Colonic mucosa (tissue), 4 donors: ENCODE data around the gene SPINT4. TPM values are rescaled to one million over a fixed set of nuclear protein-coding genes. Genes with fewer than 3 reads are reported as not detected.
A peak's percentile ranks its signal among the peaks of the same experiment; 100 is the strongest.
"Not testable (repeated sequence)": the region's sequence is repeated elsewhere in the genome, so short reads cannot be mapped to it uniquely, and the experiment has no call there.

Source experiments
- DNase-seq: peaks from one replicate; pipeline ENCODE4 v3.0.0-alpha.2; 2020
- H3K27ac ChIP-seq: fragments of 200-600 bp; one replicate; pipeline ENCODE4 v1.8.0; 2021
- H3K27me3 ChIP-seq: fragments of 200-600 bp; one replicate; pipeline ENCODE4 v1.8.0; 2021
- H3K36me3 ChIP-seq: fragments of 200-600 bp; one replicate; pipeline ENCODE4 v1.8.0; 2021
- H3K4me1 ChIP-seq: fragments of 200-600 bp; one replicate; pipeline ENCODE4 v1.8.0; 2021; ENCODE audit warnings: mild to moderate bottlenecking
- H3K4me3 ChIP-seq: fragments of 200-600 bp; one replicate; pipeline ENCODE4 v1.8.0; 2021
- H3K9ac ChIP-seq, 2 donors: one replicate each; pipeline ENCODE4 v1.7.0; 2013; ENCODE audit warnings: control low read depth in 2 of 2, low read depth in 2 of 2, low read length in 2 of 2
- H3K9me3 ChIP-seq: fragments of 200-600 bp; one replicate; pipeline ENCODE4 v1.8.0; 2021
- CTCF ChIP-seq: fragments of 200-600 bp; IDR thresholded peaks from one replicate; pipeline ENCODE4 v1.8.0; 2022; ENCODE audit warnings: antibody characterized with exemption, mild to moderate bottlenecking
- intact Hi-C: fragments of 100-400 bp; cut with DNase I; formaldehyde crosslinking; loops from one replicate; pipeline ENCODE4 v1.14.1; 2022
- total RNA-seq, 2 donors: library from RNA; stranded (reverse); fragmentation: NEBNext Ultra II Directional in 1 of 2; extraction: Animal tissue kit (Norgen Biotek cat#: 25700) in 1 of 2; gene quantifications; one replicate each; pipeline ENCODE4 v1.2.1, GENCODE V29; 2021
- donor health status: healthy.
- donor health status: DM: no; HTN: no; CAD: no.
- donor health status: DM: no; HTN: no; CAD: no.

The SPINT4 gene
- total RNA-seq, 2 donors from 2014 or later: not detected

GRCh38 chr20:45701104-45701503 is 21.0 kb upstream of the SPINT4 start:
- H3K9ac ChIP-seq: no peak overlapping the region
- no peaks in the 10 kb centered on the region for H3K9me3 ChIP-seq
- no peaks in the 10 kb centered on the region for H3K36me3 ChIP-seq
- H3K4me3 ChIP-seq: no peak overlapping the region
- no peak overlapping the region for H3K27ac ChIP-seq
- H3K27me3 ChIP-seq: no peaks in the 10 kb centered on the region
- no peak for TF ChIP-seq CTCF
- DNase-seq: no peak
- intact Hi-C loops: no loop called here
- H3K4me1 ChIP-seq: no peaks in the 10 kb centered on the region

- Histone ChIP-seq H3K4me1 (no peaks in the 10 kb centered on the region), H3K9ac (no peak within 1 kb of the TSS), H3K9me3 (no peaks in the 10 kb centered on the region), H3K27ac (no peak within 1 kb of the TSS), H3K36me3 (no peaks in the 10 kb centered on the region), H3K4me3 (no peak within 1 kb of the TSS), H3K27me3 (no peaks in the 10 kb centered on the region)
- TF ChIP-seq CTCF: no peak
- DNase-seq: no peak
- intact Hi-C loops: no loop called here
These were observed 20.3 kb upstream of the SPINT4 start, which contains the start of gene WFDC13 for GRCh38 chr20:45701873-45702272. WFDC13 (plus strand) TSS chr20:45702038; CDS start chr20:45702124, 86 bp downstream.

GRCh38 chr20:45704969-45705637 is 17.0 kb upstream of the SPINT4 start, which contains the start of gene WFDC10B:
WFDC10B (minus strand) TSS chr20:45705019; CDS start chr20:45685992, 19,027 bp downstream.
- Histone ChIP-seq H3K27ac (no peak within 1 kb of the TSS), H3K27me3 (no peaks in the 10 kb centered on the region), H3K9me3 (no peaks in the 10 kb centered on the region), H3K4me3 (no peak within 1 kb of the TSS), H3K4me1 (no peaks in the 10 kb centered on the region), H3K36me3 (no peaks in the 10 kb centered on the region), H3K9ac (no peak within 1 kb of the TSS)
- TF ChIP-seq CTCF: no peak
- intact Hi-C loops: no loop called here
- DNase-seq: peak; percentile 22

GRCh38 chr20:45716141-45716688 is 5.9 kb upstream of the SPINT4 start:
- H3K4me1 ChIP-seq, H3K9ac ChIP-seq, H3K27ac ChIP-seq, H3K9me3 ChIP-seq, H3K27me3 ChIP-seq, H3K36me3 ChIP-seq, DNase-seq, intact Hi-C loops, H3K4me3 ChIP-seq: not testable (repeated sequence)

- Histone ChIP-seq H3K9me3 (no peaks in the 10 kb centered on the region), H3K27ac (no peak overlapping the region), H3K9ac (no peak overlapping the region), H3K27me3 (no peaks in the 10 kb centered on the region), H3K36me3 (no peaks in the 10 kb centered on the region), H3K4me1 (no peaks in the 10 kb centered on the region), H3K4me3 (no peak overlapping the region)
- DNase-seq: no peak
- intact Hi-C loops: no loop called here
- no peak for TF ChIP-seq CTCF
These were observed 3.0 kb downstream of the SPINT4 start for GRCh38 chr20:45725134-45725533.

GRCh38 chr20:45727044-45727443 is 4.9 kb downstream of the SPINT4 start:
- Histone ChIP-seq H3K27ac (no peak overlapping the region), H3K27me3 (no peaks in the 10 kb centered on the region), H3K36me3 (no peaks in the 10 kb centered on the region), H3K4me3 (no peak overlapping the region), H3K4me1 (no peaks in the 10 kb centered on the region), H3K9ac (no peak overlapping the region), H3K9me3 (no peaks in the 10 kb centered on the region)
- DNase-seq: no peak
- intact Hi-C loops: no loop called here
- no peak for TF ChIP-seq CTCF
